Astrocyte (in vitro differentiated cells and primary cell): ENCODE results near the gene DPEP1. TPM values are rescaled to one million over a fixed set of nuclear protein-coding genes. Genes with fewer than 3 reads are reported as not detected.
"Not testable (repeated sequence)": the region's sequence is repeated elsewhere in the genome, so short reads cannot be mapped to it uniquely, and the experiment has no call there.

Experiments
- DNase-seq: peaks from one replicate; pipeline ENCODE4 v3.0.0-alpha.2; 2010; ENCODE audit warnings: low read depth
- FAIRE-seq: peaks from 2 replicates; lab custom pipeline; 2011; peaks lifted over from hg19 to GRCh38; lab: Jason Lieb, UNC
- H2AFZ ChIP-seq: 2 replicates; pipeline ENCODE4 v1.6.0; 2012; ENCODE audit warnings: low read depth, low read length, inconsistent platforms
- H3K27ac ChIP-seq: 2 replicates; pipeline ENCODE4 v1.5.1; 2011; ENCODE audit warnings: low read depth, low read length, inconsistent platforms
- H3K27me3 ChIP-seq: 2 replicates; pipeline ENCODE4 v1.6.0; 2011; ENCODE audit warnings: low read length, inconsistent platforms; ENCODE audit not compliant: insufficient read depth
- H3K36me3 ChIP-seq: 2 replicates; pipeline ENCODE4 v1.5.1; 2011; ENCODE audit warnings: low read length, inconsistent platforms; ENCODE audit not compliant: insufficient read depth
- H3K4me1 ChIP-seq: 2 replicates; pipeline ENCODE4 v1.5.1; 2011; ENCODE audit warnings: low read length, inconsistent platforms; ENCODE audit not compliant: insufficient read depth
- H3K4me2 ChIP-seq: 2 replicates; pipeline ENCODE4 v1.6.0; 2012; ENCODE audit warnings: low read length, inconsistent platforms
- H3K4me3 ChIP-seq: 2 replicates; pipeline ENCODE4 v1.5.1; 2011; ENCODE audit warnings: low read depth, mild to moderate bottlenecking, low read length, inconsistent platforms; ENCODE audit not compliant: insufficient read depth
- H3K79me2 ChIP-seq: 2 replicates; pipeline ENCODE4 v1.6.0; 2012; ENCODE audit warnings: mild to moderate bottlenecking, low read length, inconsistent platforms; ENCODE audit not compliant: insufficient read depth
- H3K9ac ChIP-seq: 2 replicates; pipeline ENCODE4 v1.6.0; 2012; ENCODE audit warnings: mild to moderate bottlenecking, low read length, inconsistent platforms
- H3K9me3 ChIP-seq: 2 replicates; pipeline ENCODE4 v1.5.1; 2012; ENCODE audit warnings: low read depth, mild to moderate bottlenecking, low read length, inconsistent platforms; ENCODE audit not compliant: insufficient read depth
- H4K20me1 ChIP-seq: 2 replicates; pipeline ENCODE4 v1.6.0; 2012; ENCODE audit warnings: low read length, inconsistent platforms; ENCODE audit not compliant: insufficient read depth
- H3K27ac Mint-ChIP-seq: one replicate; pipeline ENCODE4 v1.8.0; 2021; ENCODE audit warnings: mild to moderate bottlenecking, mixed read lengths; ENCODE audit not compliant: unreplicated experiment
- H3K27me3 Mint-ChIP-seq: one replicate; pipeline ENCODE4 v1.8.0; 2021; ENCODE audit warnings: low read depth, mixed read lengths; ENCODE audit not compliant: unreplicated experiment
- H3K36me3 Mint-ChIP-seq: one replicate; pipeline ENCODE4 v1.8.0; 2021; ENCODE audit warnings: low read depth, mixed read lengths; ENCODE audit not compliant: unreplicated experiment
- H3K4me1 Mint-ChIP-seq: one replicate; pipeline ENCODE4 v1.8.0; 2021; ENCODE audit warnings: low read depth, mixed read lengths; ENCODE audit not compliant: unreplicated experiment
- H3K4me3 Mint-ChIP-seq: one replicate; pipeline ENCODE4 v1.8.0; 2021; ENCODE audit warnings: mild to moderate bottlenecking, moderate library complexity, mixed read lengths; ENCODE audit not compliant: unreplicated experiment
- H3K9me3 Mint-ChIP-seq: one replicate; pipeline ENCODE4 v1.8.0; 2021; ENCODE audit warnings: mild to moderate bottlenecking, mixed read lengths; ENCODE audit not compliant: unreplicated experiment
- CTCF ChIP-seq: IDR thresholded peaks from 2 replicates; pipeline ENCODE4 v1.5.1; 2011; ENCODE audit warnings: low read depth, mild to moderate bottlenecking, inconsistent platforms, low read length, moderate library complexity; ENCODE audit not compliant: insufficient read depth
- EZH2 ChIP-seq: IDR thresholded peaks from 2 replicates; pipeline ENCODE4 v1.6.1; 2012; ENCODE audit warnings: mild to moderate bottlenecking, low read length, inconsistent platforms; ENCODE audit not compliant: insufficient read depth
- total RNA-seq: library from RNA; stranded (reverse); gene quantifications from 2 replicates; pipeline ENCODE4 v1.2.1, GENCODE V29; 2021

DPEP1 gene
- total RNA-seq, 1 donor from 2014 or later: 0.11 TPM

GRCh38 chr16:89629827-89630610, 16.6 kb downstream of the DPEP1 start:
- no peak overlapping the region for H3K4me3 Mint-ChIP-seq
- peaks cover 29% of the 10 kb centered on the region for H3K27me3 Mint-ChIP-seq
- Histone ChIP-seq H3K27me3 (peaks cover 4% of the 10 kb centered on the region), H3K4me3 (no peak overlapping the region), H3K9me3 (no peaks in the 10 kb centered on the region), H4K20me1 (peaks cover 2% of the 10 kb centered on the region), H3K36me3 (no peaks in the 10 kb centered on the region), H3K4me2 (no peak overlapping the region), H3K4me1 (peaks cover 12% of the 10 kb centered on the region), H2AFZ (no peak overlapping the region), H3K27ac (no peak overlapping the region), H3K79me2 (no peaks in the 10 kb centered on the region), H3K9ac (no peak overlapping the region)
- no peak overlapping the region for H3K27ac Mint-ChIP-seq
- no peaks in the 10 kb centered on the region for H3K36me3 Mint-ChIP-seq
- TF ChIP-seq CTCF: no peak
- no peak for TF ChIP-seq EZH2
- H3K9me3 Mint-ChIP-seq: no peaks in the 10 kb centered on the region
- H3K4me1 Mint-ChIP-seq: no peaks in the 10 kb centered on the region
- no peak for DNase-seq
- FAIRE-seq: no peak

GRCh38 chr16:89633064-89633631, 19.7 kb downstream of the DPEP1 start:
- Mint-ChIP-seq H3K9me3 (no peaks in the 10 kb centered on the region), H3K36me3 (no peaks in the 10 kb centered on the region), H3K27me3 (peaks cover 23% of the 10 kb centered on the region), H3K27ac (no peak overlapping the region), H3K4me3 (no peak overlapping the region), H3K4me1 (no peaks in the 10 kb centered on the region)
- peaks cover 16% of the 10 kb centered on the region for H3K4me1 ChIP-seq
- H4K20me1 ChIP-seq: peaks cover 2% of the 10 kb centered on the region
- no peaks in the 10 kb centered on the region for H3K36me3 ChIP-seq
- H3K27ac ChIP-seq: no peak overlapping the region
- H3K27me3 ChIP-seq: peaks cover 6% of the 10 kb centered on the region
- FAIRE-seq (no peak), DNase-seq (peak; percentile 62)
- no peaks in the 10 kb centered on the region for H3K79me2 ChIP-seq
- H3K4me2 ChIP-seq: peak overlapping the region; percentile 51
- no peak overlapping the region for H3K4me3 ChIP-seq
- TF ChIP-seq CTCF (no peak), EZH2 (no peak)
- H2AFZ ChIP-seq: no peak overlapping the region
- H3K9me3 ChIP-seq: no peaks in the 10 kb centered on the region
- H3K9ac ChIP-seq: peak overlapping the region; percentile 23

GRCh38 chr16:89634463-89635385, 21.3 kb downstream of the DPEP1 start:
- H3K4me3 ChIP-seq, H3K79me2 ChIP-seq, H3K9ac ChIP-seq, H3K9me3 Mint-ChIP-seq, H3K4me1 Mint-ChIP-seq, H3K36me3 ChIP-seq, H3K4me2 ChIP-seq, H3K27ac ChIP-seq, H4K20me1 ChIP-seq, H2AFZ ChIP-seq, H3K4me3 Mint-ChIP-seq, DNase-seq, H3K9me3 ChIP-seq, H3K36me3 Mint-ChIP-seq, H3K27ac Mint-ChIP-seq, H3K27me3 ChIP-seq: not testable (repeated sequence)
- peaks cover 23% of the 10 kb centered on the region for H3K27me3 Mint-ChIP-seq
- H3K4me1 ChIP-seq: peaks cover 16% of the 10 kb centered on the region
- FAIRE-seq: peak; percentile 50
